Measurements from ENCODE around the gene BOC.

BOC gene

DNA sequence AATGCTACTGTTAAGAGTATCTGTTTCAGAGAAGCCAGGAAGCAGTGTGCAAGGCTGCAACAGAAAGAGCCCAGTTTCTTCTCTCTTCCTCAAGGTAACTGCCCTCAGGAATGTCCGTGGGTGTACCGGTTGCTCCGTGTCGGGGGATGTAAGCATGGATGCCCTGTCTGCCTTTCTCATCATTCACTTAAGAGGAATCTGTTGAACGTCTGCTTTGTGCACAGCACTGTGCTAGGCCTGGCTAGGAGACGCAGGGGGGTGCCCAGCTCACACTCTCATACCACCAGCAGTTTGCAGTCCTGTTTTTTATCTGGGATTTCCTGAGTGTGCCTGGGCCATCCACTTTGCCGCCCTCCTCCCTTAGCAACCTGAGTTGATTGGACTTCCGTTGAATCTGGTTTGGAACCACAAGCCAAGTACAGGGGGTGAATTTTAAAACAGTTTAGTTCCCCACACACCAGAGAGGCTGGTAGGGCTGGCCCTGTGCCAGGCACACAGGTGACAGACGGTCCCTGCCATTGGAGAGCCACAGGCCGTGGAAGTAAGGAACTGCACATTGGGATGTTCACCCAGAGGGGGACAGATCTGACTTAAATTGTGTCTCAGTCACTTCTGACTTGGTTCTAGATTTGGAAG, 11.2 kb downstream of the BOC start:
- DNase-seq (ENCODE audit: low spot score), result no peak

DNA sequence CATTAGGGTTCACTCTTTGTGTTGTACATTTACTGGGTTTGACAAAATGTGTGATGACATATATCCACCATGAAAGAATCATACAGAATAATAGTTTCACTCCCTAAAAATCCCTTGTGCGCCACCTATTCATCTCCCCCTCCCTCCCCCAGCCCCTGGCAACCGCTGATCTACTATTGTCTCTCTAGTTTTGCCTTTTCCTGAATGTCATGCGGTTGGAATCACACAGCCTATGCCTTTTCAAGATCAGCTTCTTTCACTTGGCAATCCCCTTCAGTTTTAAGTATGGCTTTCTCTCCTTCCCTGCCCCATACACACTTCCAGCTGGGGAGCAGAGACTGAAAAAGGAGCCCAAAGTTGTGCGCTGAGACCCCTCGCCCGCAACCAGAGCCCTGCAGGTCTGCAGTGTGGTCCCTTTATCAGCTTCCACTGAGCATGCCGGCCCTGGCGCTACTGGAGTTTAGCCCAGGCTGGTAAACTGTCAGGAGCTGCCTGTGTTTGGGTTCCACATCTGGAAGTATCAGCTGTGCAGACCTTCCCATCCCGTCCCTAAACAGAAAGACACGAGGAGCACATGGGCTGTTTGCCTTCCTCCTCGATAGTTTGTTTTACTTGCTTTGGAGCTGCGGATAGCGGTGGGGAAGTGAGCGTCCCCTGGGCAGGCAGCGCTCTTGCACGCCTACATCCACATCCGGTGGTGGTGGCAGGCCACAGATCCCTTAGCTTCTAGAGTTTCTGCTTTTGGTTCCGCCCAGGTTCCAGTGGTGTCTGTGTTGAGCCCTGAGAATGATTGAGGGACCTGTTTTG, 12.3 kb downstream of the BOC start:
- DNase-seq (ENCODE audit: low spot score), result peak; percentile 48

DNA sequence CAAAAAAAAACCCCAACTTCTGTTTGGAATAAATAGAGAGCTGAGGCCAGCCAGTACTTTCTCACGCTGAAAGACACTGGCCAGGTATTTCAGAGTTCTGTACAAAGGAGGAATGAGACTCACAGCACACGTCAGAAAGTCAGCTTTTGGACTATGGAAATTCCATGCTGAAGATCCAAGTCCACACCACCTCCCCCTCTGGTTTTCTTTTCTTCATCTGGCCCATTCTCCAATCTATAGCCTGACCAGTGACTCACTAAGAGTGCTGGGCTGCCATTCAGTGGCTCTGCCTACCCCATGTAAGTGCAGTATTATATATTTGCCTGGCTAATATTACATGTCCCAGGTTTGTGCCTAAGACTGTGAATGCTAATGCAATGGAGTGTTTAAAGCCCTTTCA, 13.9 kb downstream of the BOC start:
- no peak for DNase-seq (ENCODE audit: low spot score)

GRCh38 chr3:113226491-113226890, 15.1 kb downstream of the BOC start:
- DNase-seq (ENCODE audit: low spot score), result no peak

DNA sequence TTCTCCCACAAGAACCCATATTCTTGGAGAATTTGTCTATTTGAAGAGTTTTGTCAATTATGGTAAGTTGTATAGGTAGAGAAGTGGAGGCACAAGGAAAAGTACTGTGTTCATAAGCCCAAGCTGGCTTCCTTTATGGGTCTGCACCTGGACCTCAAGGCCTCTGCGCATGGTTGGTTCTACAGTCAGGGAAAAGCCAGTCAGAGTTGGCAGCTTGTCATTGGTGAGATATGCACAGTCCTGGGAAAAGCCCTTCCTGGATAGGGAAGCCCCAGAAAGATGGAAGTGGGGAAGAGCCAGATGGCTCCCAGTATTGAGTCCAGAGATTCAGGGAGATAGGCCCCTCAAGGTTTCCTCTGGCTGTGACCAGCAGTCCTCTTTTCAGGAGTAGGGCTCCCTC, 15.8 kb downstream of the BOC start:
- no peak for DNase-seq (ENCODE audit: low spot score)

DNA sequence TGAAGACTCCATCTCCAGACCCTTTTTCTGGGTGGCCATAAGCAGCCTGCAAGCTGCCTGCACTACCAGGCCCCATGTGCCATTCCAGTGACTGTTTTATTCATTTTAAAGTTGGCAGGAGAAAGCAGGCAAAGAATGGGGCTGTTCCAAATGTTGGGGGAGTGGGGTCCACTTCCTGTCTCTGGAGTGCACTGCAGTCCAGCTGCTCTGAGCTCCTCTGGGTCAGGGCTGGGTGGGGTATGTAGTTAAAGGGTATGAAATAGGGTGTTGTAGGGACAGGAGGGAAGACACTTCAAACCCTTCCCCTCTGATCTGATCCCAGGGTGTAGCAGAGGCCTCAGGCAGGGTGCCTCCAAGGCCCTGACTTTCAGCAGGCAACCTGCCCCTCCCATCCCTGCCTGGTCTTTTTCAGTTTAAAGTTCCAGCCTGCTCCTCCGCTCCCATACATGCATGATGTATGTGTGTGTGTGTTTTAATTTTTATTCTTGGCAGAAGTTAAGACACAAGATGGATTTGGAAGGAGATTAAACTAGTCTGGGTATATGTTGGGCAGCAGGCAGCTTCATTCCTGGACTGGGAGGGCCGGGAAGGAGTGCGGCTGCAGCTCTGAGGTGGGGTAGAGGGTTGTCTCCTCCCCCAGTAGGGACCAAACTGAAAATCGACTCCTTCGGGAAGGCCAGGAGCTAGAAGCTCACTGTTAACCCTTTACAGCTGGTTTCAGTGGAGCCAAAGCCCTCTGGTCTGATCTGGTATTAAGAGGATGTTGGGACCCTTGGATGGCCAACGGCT, 17.3 kb downstream of the BOC start:
- DNase-seq (ENCODE audit: low spot score), result no peak

GRCh38 chr3:113231391-113231790, 20.0 kb downstream of the BOC start:
- peak; percentile 65 for DNase-seq (ENCODE audit: low spot score)

DNA sequence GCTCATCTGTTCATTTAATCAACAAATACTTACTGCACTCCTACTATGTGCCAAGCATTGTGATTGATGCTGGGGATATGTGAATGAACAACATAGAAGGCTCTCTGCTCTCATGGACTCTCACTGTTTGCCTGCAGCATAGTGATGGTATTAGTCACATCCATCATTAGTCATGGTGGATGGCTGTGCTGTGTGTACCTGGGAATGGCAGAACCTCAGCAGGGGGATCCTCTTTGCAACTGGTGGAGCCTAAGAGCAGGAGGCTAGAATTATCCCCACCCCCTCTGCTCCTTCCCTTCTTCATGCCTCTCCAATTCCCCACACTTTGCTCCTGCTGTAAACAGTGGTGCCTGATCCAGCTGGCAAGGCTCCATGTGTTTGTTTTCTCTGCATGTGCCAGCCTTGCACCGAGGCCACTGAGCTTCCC, 20.5 kb downstream of the BOC start:
- DNase-seq (ENCODE audit: low spot score), result peak; percentile 78

DNA sequence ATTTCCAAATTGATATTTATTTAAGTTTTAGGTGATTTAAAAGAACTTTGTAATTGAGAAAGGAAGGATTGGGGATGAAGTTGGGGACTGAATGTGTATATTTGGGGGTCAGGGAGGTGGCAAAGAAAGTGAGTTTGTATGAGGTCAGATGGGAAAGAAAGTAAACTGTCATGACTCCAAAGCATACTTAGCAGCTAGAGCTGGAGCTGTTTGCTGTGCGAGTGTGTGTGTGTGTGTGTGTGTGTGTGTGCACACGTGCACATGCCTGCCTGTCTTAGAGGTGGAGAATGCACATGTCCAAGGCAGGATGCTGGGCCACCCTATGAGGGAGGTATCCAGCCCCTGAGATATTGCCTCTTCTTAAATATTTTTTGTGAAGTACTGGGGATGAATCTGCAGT, 21.0 kb downstream of the BOC start:
- DNase-seq (ENCODE audit: low spot score), result no peak

DNA sequence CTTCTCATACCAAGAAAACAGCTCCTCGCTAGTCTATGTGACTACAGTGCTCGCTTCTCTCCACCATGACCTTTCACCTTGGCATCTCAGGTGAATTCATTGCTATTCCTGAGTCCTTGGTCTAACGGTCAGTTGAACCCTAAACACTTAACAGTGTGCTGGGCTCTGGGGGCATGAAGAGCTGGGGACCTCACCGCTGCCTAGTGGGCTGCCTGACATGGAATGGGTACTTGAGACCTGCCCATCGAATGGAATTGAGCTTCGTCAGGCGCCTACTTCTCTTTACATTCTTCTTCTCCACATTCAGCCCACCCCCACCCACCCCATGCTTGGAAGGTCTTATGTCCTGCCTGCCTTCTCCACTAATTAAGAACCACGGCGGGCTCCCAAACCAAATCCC, 22.1 kb downstream of the BOC start:
- no peak for DNase-seq (ENCODE audit: low spot score)

DNA sequence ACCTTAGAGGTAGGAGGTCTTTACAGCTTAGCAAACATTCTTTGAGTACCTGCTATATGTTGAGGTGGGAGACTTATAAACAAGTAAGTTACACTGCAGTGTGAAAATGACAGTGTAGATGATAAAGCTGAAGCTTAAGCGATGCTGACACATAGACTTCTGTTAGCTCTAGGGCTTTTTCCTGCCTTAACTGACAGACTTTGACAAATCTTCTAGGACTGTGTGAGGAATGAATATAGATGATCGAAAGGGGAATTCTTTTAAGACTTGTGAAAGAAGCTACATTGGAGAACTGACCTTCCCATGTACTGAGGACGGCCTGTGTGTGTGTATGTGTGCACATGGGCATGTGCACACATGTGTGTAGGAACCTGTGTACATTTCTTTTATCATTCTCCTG, 22.7 kb downstream of the BOC start:
- DNase-seq (ENCODE audit: low spot score), result no peak

DNA sequence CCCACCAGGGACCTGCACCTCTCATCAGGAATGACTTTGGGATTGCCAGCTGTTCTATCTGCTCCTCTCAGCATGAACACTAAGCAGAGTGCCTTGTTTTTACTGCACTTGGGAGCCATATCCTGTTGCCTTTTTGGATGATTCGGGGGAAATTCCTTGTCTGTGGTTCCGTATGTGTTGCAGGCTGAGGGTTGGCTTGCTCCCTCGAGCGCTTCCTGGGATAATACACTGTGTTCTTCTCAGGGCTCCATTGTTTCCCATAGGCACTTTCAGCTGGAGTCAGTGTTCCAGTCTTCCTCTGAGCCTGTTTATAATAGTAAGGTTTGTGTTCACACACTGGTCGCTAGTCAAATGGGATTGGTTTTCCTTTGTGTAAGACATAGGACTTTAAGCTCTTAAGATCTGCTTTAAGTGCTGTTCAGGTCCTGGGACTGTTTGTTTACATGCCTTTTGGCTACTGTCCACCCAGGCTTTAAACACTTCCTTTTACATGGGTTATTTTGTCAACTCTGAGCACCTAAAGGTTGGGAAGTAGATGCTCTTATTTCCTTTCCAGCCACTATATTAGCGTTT, 23.4 kb downstream of the BOC start:
- DNase-seq (ENCODE audit: low spot score), result no peak

GRCh38 chr3:113238503-113238902, 27.1 kb downstream of the BOC start:
- DNase-seq (ENCODE audit: low spot score), result no peak

- no peak for DNase-seq (ENCODE audit: low spot score)
Observed at GRCh38 chr3:113240841-113241240, 29.5 kb downstream of the BOC start.

GRCh38 chr3:113241292-113242095, 30.1 kb downstream of the BOC start:
- no peak for DNase-seq (ENCODE audit: low spot score)

DNA sequence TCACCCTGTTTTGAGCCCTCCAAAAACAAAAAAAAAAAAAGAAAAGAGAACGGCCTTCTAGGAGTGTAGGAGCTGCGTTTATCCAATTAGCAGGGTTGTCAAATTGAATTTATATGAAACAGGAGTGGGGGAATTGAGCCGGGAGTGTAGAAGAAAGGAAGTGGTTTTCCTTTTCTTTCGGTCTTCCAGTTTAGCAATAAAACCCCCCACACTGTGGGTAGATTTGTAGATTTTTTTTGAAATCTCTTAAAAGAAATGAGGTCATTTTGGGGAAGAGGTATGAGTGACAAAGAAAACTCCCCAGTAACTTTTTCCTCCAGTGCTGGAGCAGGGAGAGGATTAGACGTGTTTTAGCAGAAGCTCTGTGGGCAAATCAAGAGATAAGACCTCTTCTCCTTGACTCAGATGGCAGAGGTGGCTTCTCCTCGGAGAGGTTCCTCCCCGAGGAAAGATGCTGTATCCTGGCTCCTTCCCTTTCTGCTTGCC, 30.8 kb downstream of the BOC start:
- DNase-seq (ENCODE audit: low spot score), result peak; percentile 38

DNA sequence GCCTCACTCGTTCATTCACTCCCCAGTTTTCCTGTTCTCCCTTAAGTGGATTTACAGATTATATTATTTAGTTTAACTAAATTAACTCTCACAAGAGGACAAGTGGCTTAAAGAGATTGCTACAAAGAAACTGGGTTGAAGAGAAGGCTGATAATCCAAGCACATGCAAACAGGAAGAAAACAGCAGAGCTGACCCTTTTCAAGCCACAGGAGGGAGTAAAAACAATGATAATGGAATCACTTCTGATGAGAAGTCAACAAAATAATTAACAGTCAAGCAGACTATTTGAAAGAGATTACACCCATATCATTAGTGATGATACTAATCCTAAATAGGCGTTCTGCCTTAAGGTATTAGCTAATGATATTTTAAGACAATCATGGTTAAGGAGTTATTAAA, 31.7 kb downstream of the BOC start:
- no peak for DNase-seq (ENCODE audit: low spot score)

GRCh38 chr3:113243846-113244245, 32.5 kb downstream of the BOC start:
- DNase-seq (ENCODE audit: low spot score), result no peak

DNA sequence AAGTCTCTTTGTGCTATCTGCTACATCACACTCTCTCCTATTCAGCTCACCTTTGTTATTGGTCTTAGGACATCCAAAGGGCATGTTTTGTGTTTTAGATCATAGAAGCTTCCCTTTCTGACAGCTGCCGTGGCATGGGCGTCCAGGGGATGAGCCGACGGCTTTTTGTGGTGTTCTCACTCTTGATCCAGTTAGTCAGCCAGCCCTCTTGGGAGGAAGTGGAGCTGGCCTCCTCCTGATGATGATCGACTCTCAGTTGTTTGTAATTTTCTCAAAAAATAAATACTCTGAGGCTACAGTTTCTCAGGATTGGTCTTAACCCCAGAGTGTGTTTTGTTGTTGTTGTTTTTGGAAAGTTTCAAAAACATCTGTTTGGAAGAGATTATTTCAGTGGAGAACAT, 34.4 kb downstream of the BOC start:
- peak; percentile 56 for DNase-seq (ENCODE audit: low spot score)

DNA sequence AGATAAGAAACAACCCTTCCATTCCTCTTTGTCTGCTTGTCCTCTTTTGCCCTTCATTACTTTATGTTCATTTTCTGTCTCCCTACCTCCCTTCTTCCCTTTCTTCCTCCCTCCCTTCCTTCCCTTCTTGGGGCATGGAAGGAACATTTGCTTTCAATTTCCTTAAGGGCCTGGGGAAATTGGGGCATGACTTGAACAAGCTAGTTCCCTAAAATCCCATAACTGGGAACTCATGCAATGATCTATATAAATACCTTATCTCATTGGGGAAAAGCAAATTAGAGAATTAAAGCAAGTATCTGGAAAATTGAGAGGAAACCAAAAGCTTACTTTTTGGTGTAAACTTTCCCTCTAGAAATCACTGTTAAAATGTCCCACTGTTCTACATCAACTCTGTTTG, 35.7 kb downstream of the BOC start:
- no peak for DNase-seq (ENCODE audit: low spot score)

GRCh38 chr3:113247675-113248458, 36.5 kb downstream of the BOC start:
- no peak for DNase-seq (ENCODE audit: low spot score)
